ENCODE measurements around the gene LPP.

Gene LPP

DNA sequence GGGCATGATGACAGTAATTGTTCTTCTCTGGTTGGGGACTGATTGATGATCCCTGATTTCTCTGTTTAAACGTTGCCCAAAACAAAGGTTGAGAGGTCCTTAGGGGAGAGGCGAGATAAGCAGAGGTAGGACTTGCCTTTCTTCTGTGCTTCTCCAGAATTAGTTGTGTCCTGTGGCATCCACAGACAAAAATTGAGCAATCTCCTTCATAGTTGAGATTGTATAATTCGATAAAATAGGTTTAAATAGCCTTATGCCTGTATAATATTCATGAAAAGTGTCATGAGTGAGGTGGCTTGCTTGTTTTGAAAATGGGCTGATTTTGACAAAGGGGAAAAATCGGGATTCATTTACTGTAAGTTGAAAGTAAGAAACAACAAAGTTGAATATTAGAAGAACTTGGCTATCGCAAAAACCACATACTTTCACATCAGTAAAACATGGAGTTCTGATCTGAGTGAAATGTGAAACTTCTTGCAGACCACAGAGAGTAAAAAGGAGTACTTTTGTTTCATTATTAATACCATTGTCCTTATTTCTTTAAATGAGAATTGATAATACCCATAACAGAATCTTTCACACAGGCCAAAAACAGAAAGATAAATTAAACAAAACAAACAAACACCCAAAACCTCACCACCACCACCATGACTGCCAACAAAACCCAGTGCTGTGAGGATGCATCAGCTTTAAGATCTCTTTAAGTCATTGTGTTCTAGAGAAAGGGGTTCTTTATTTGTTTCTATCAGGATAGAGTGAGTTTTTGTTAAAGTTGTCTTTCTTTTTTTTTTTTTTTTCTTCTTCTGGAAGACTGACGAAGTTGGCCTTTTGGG, 155.7 kb downstream of the LPP start:
- no peak for DNase-seq

- no peak for DNase-seq
These were observed 156.3 kb downstream of the LPP start for GRCh38 chr3:188310270-188310710.

- DNase-seq: no peak
These were observed 161.6 kb downstream of the LPP start for GRCh38 chr3:188315553-188315952.

DNA sequence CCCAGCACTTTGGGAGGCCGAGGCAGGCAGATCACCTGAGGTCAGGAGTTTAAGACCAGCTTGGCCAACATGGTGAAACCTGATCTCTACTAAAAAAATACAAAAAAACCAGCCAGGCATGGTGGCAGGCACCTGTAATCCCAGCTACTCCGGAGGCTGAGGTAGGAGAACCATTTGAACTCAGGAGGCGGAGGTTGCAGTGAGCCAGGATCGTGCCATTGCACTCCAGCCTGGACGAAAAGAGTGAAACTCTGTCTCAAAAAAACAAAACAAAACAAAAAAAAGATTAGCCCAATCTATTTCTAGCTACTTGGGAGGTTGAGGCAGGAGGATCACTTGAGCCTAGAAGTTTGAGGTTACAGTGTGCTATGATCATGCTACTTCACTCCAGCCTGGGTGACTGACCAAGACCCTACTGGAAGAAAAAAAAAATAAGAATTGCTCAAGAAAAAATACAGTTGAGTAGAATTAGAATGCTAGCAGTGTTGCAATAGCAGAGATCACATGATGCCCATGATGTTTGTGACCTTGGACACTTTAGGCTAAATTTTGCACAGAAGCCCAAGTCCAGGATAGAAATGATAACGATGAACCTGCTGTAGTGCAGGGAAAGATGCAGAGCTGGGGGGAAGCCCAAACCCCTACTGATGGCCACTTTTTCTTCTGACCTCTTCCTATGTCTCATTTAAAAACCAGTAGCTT, 162.2 kb downstream of the LPP start:
- no peak for DNase-seq

DNA sequence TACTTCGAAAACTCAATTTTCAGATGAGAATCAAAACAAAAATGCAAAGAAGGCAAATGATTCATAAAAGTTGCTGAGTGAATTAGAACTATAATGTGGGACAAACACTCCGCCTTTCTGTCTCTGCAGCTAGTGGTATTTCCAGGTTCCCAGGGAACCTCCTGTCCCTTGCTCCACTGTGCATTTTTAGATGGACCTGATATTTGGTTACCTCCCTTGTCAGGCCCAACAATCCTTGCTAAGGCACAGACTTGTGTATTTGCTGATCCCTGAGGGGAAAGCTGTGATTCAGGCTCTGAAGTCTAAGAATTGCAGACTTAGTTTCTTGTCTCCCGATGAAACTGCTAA, 162.7 kb downstream of the LPP start:
- DNase-seq: no peak

DNA sequence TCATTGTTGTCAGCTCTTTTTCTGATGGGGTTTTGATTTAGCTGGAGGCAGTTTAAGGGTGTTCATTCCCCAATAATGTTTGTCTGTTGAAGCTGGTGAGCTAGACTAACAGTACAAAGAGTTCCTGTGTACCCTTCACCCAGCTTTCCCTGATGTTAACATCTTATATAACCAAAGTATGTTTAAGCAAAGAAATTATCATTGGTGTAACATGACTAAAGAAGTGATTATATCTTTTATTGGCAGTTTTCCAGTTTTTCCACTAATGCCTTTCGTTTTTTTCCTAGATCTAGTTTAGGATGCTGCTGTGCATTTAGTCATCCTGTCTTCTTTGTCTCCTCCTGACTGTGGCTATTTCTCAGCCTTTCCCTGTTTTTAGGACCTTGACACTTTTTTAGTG, 165.6 kb downstream of the LPP start:
- DNase-seq: no peak

- no peak for DNase-seq
These were observed 166.8 kb downstream of the LPP start for GRCh38 chr3:188320757-188321156.

DNA sequence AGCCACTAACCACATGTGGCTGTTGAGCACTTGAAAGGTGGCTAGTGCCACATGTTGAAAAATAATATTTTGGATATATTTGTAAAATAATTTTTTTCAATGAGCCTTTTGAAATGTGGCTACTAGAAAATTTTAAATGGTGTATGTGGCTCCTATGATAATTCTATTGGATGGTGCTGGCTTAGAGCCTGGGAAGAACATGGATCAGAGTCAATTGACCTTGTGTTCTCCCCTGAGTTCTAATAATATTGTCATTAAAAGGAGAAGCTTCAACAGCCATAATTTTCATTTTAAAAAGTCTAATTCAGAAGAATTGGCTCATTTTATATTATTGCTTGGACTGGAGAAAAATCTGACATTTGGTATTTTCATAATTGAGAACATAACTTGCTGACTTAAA, 167.3 kb downstream of the LPP start:
- no peak for DNase-seq

GRCh38 chr3:188322135-188322887, 168.4 kb downstream of the LPP start:
- DNase-seq: no peak

DNA sequence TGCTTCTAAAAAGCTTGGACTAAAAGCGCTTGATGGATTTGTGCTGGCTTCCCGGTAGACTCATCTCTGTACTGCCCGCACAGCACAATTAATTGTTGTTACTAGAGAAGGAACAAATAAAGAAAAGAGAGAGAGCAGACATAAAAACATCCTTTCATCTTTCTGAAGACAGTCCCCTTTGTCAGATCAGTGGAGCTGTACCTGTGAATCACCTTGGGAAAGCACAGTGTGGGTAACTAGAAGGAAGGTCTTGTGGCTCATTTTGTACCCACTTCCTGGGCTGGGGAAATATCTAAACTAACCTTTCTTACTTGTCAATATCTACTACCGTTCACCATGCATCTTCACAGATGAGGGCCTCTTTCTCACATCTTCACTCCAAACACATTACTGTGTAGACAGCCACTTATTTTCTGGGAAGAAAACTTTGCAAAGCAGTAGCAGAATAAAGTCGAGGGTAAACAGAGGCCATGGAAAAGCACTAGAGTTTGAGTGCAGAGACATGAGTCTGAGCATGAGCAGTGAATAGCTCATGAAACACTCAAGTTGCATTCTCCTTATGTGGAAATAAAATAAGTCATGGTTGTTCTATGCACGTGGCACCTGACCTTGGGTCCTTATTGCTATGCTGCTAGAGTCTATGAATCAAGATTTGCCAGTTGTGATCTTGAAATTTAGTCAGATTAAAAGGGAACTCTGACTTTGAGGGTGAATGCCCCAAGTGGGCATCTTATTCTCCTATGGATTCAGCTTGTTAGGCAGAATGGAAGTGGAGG, 169.3 kb downstream of the LPP start:
- no peak for DNase-seq

DNA sequence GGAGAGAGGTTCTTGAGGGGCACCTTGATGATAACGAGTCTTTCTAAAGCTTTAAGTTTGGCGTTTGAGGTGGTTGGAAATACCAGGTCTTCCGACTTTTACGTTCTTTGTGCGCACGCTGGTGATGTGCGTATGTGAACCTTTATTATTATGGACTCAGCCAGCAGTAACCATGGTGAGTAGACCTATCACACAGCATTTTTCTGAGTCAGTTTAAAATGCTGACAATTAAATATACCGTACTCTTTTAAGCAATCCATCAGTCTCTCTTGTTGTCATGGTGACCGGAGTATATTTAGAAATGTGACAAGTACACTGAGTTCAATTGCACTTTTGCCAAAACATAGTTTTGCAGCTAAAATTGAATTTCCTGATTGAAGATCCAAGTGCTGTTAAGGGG, 172.2 kb downstream of the LPP start:
- DNase-seq: no peak

GRCh38 chr3:188326968-188327367, 173.0 kb downstream of the LPP start:
- DNase-seq: no peak

GRCh38 chr3:188327433-188327832, 173.5 kb downstream of the LPP start:
- no peak for DNase-seq

DNA sequence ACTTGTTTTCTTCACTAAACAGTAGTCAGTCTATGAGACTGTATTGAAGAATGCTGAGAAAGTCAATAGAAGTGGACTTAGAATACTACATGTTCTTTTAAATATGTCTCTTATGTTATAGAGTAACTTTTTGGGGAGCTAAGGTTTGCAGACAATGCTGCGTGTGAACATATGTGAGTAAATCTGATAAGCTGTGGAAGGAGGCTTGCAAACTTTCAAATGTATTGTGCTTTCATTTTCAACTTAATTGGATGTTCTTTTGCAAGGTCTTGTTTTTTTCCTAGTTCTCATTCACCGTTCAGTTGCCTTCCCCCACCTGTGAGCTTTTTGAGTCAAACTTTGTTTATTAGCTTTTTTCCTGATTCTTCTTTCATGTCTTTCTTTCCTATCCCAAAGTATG, 176.2 kb downstream of the LPP start:
- no peak for DNase-seq

DNA sequence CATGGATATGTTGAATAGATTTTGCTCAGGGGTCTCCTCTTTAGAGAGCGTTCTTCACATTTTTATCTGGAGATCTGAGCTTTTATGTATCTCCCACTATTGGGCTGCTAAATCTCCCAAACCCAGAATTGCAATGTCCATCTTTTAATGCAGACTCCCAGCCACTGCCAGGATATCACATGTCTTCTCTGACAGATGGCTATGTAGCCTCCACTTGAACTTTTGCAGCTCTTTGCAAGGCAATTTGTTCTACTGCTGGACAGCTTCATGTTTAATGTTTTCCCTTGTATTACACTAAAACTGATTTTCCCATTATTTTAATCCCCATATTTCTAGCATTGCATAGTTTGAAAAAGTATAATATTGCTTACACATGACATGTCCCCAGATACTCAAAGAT, 177.2 kb downstream of the LPP start:
- no peak for DNase-seq

DNA sequence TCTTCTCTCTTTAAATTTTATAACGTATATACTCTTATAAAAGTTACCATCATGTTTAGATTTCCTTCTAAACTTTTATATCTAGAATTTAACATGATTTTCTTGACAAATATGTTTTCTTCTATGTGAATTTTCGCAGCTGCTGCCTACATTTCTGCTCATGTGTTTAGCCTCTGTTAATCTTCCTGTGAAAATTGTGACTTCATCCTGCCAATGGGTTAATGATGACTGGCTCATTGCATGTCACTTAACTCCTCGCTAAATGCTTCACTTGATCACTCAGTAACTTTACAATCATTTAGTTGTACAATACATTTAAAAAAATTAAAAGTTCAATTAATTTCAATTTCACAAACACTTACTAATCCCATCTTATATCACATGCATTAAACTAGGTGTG, 178.1 kb downstream of the LPP start:
- no peak for DNase-seq

- DNase-seq: no peak
These were observed 181.7 kb downstream of the LPP start for GRCh38 chr3:188335656-188336055.

GRCh38 chr3:188336178-188336577, 182.2 kb downstream of the LPP start:
- DNase-seq: no peak

GRCh38 chr3:188337232-188337631, 183.3 kb downstream of the LPP start:
- DNase-seq: no peak

DNA sequence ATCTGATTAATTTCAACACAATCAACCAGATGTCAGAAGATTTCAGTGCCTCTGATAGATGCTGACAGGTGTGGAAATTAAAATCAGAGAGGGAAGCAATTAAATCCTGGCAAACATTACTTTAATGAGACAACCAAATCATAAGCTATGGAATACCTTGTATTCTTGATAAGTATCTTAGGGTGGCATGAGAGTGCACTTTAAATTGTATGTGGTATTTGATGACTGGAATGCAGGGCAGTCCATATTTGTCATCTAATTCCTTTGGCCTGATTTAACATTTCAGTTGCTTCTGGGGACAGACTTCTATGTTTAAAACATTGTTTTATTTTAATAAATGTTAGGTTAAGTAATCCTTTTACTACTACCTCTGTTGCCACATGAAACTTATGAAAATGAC, 184.1 kb downstream of the LPP start:
- no peak for DNase-seq

DNA sequence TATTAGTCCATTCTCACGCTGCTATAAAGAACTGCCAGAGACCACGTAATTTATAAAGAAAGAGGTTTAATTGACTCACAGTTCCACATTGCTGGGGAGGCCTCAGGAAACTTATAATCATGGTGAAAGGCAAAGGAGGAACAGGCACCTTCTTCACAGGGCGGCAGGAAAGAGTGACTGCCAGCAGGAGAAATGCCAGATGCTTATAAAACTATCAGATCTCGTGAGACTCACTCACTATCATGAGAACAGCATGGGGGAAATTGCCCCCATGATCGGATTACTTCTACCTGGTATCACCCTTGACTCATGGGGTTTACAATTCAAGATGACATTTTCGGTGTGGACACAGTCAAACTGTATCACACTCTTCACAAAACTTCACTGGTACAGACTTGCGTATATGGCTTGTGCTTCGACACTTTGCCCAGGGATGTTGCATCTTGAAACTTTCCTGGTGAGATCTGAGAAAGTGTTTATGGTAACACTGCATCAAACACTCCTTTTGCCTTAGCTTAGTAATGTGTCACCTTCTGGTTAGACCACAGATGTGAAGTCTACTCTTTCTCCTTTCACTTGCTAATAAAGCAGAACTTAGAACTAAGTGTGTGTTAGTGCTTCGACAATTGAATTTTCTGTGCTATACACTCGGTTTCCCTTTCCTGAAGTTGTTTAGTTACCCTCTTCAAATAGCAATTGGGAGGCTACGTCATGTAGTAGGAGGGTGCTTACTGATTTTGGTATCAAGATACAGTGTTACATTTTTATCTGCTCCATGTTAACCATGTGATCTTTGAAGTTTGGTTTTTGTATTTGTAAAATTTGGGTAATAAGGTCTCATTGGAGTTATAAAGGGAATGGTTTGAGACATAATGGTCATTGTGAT, 185.7 kb downstream of the LPP start:
- DNase-seq: no peak

DNA sequence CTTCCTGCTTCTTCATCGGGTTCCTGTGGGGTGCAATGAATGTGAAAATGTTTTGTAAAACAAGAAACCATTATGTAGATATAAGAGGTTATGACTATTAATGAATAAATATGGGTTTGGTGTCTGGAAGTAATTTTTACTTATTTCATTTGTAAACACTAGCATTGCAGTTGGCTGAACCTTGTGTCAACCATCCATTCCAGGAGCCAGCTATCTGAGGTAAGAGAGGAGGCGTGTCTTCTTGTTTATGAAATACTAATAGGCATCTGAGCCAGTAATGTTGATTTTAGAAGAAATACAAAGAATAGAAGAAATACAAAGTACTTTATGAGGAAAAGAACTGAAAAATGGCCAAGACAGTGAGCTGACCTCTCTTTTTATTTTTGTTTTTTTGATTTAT, 187.5 kb downstream of the LPP start:
- no peak for DNase-seq
